SIG-M5 treated with dmso at 0.1 percent for 504 hours (cell line): ENCODE measurements around the gene NDOR1.
A peak's percentile ranks its signal among the peaks of the same experiment; 100 is the strongest.

Source experiments
- DNase-seq: peaks from one replicate; lab custom pipeline; 2025; ENCODE audit not compliant: unreplicated experiment; lab: John Stamatoyannopoulos, UW

Gene NDOR1

DNA sequence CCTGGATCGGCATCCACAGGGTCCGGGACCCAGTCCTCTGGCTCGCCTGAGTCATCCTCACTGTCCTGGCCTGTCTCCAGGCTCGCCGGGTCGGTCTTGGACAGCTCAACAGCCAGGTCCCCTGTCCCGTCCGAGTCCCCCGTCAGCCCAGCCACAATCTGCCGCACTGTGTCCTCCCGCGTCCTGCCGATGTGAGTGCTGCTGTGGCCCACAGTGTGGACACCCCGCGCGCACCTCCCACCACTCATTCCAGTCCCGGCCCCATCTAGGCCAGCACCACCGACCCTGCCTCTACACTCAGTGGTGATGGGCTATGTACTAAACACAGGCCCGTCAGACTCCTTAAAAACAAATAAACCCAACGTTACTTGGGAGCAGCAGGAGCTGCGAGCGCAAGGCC lies 23.8 kb upstream of the NDOR1 start:
- no peak for DNase-seq

- no peak for DNase-seq
Measured at GRCh38 chr9:137182836-137183235, 22.7 kb upstream of the NDOR1 start.

DNA sequence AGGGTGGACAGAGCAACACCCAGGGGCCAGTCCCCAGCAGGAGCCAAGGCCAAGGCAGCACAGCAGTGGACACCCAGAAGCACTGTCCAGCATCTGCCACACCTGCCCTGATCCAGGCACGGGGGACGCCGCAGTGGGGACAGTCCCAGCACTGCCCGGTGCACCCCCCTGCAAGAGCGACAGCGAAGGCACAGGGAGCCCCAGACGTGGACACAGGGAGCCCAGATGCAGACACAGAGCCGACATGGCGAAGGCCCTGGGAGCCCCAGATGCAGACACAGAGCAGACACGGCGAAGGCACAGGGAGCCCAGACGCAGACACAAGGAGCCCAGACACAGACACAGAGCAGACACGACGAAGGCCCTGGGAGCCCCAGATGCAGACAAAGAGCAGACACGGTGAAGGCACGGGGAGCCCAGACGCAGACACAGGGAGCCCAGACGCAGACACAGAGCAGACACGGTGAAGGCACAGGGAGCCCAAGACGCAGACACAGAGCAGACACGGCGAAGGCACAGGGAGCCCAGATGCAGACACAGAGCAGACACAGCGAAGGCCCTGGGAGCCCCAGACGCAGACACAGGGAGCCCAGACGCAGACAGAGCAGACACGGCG lies 21.4 kb upstream of the NDOR1 start:
- no peak for DNase-seq

GRCh38 chr9:137184881-137185660 lies 20.4 kb upstream of the NDOR1 start:
- no peak for DNase-seq

- DNase-seq = no peak
Measured at GRCh38 chr9:137185921-137186320, 19.6 kb upstream of the NDOR1 start.

DNA sequence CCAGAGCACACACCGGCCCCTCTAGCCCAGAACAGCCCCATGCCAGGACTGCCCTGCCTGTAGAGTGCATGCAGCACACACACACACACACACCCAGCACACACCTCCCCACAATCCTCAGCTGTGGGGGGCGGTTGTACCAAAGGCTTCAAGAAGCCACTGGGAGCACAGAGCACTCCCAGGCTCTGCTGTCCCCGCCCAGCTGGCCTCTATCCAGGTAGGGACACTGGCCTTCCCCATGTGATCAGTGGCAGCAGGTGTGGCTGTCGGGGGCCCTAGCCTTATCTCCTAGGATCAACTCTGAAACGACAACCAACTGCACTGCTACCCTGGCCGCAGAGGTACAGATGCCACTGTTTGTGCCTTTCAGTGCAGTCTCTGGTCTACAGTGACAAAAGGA lies 19.1 kb upstream of the NDOR1 start:
- DNase-seq = no peak

- no peak for DNase-seq
Measured at GRCh38 chr9:137187386-137187785, 18.1 kb upstream of the NDOR1 start.

DNA sequence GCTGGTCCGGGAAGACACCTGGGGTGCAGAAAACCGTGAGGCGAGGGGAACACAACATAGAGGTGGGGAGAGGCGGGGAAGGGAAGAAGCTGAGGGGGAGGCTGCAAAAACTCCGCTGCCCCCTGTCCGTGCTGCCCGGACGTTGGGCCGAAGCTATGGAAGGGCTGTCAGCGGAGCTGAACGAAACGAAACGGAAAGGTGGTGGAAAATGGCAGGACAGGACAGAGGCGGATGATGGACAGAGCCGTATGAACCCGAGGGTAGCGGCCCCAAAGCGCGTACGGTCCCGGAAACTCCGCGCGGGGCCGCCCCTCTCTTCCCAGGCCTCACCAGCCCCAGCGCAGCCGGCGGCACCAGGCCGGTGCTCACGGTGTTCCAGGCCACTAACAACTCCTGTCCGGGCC lies 17.4 kb upstream of the NDOR1 start:
- DNase-seq = no peak

- DNase-seq = peak; percentile 80
Measured at GRCh38 chr9:137188490-137189296, 16.8 kb upstream of the NDOR1 start, which contains the start of the genes ANAPC2 and SSNA1. Gene ANAPC2 (minus strand): TSS chr9:137188560. CDS start chr9:137188532, 28 bp downstream. Gene SSNA1 (plus strand): TSS chr9:137188676. CDS start chr9:137188727, 51 bp downstream.

DNA sequence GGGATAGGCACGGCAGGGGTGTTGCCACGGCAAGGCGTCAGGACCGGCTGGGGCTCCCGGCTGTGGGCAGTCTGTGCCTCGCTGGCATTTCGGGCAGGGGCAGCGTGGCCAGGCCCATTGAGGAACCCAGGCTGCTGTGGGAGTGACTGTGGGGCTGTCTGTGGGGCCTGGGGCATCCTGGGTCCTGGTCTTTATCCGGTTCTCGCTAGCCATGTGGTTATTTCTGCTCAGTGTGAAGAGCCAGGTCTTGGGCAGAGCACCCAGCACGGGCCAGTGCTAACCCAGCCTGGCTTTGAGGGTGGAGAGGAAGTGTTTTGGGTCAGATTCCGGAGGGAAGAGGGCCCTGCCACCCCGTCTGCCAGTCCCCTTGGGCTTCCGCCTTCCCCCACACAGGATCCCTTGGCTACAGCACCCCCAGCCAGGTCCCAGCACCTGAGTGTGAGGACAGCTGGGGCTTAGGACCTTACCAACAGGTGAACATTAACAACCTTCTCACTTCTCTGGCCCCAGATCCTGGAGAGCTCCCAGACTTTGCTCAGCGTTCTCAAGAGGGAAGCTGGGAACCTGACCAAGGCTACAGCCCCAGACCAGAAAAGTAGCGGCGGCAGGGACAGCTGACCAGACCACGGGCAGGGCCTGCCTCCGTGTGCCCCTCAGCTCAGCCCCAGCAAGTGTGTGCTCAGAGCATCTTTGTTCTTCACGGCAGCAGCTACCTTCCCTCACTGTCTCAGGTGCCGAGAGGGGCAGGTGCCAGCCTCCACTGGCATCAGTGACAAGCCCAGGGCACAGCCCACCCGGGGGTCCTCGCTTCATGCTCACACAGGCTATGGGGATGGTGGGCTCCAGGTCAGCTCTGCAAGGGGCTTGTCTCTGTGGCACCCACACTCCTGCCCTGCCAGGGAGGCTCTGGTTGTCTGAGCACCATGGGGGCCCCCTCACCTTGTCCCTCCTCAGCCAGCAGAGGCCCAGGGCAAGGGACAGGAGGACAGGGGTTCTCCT lies 15.9 kb upstream of the NDOR1 start:
- DNase-seq = no peak

- DNase-seq = no peak
Measured at GRCh38 chr9:137190315-137190856, 15.1 kb upstream of the NDOR1 start.

DNA sequence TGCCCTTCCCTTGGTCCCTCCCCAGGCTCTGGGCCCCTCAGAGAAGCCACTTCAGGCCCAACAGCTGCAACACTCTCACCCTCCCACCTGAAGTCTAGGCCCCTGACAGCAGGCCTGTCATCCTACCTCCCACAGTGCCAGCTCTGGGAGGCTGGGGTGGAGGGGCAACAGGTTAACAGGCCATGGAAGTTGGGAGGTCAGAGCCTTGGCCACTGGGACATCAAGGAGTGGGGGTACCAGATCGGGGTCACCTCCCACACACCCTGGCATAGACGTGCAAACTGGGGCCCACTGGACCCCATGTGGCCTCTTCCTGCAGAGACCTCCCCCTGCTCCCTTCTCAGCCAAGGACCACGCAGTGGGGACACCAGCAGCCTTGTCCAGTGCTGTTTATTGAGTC lies 14.3 kb upstream of the NDOR1 start:
- no peak for DNase-seq

- DNase-seq = no peak
Measured at GRCh38 chr9:137191691-137192447, 13.6 kb upstream of the NDOR1 start.

- no peak for DNase-seq
Measured at GRCh38 chr9:137192448-137192780, 13.1 kb upstream of the NDOR1 start.

- no peak for DNase-seq
Measured at GRCh38 chr9:137192859-137193258, 12.6 kb upstream of the NDOR1 start.

GRCh38 chr9:137193771-137194170 lies 11.7 kb upstream of the NDOR1 start:
- DNase-seq = no peak

DNA sequence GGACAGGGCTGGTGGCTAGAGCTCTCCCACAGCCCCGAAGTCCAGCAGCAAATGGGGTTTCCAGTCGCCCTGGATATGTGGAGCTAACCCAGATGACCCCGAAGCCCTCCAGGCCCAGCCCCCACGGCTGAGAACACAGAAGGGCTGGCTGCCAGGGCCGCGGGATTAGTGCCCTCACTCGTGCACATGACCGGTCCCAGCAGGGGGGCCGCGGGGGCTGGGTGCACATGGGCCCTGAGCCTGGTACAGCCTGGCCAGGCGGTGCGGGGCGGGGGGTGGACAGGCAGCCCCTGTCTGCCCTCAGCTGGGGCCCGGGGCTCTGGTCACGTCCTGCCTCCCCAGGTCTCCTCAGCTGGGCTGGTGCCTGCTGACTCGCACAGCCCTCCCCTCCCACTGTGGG lies 11.1 kb upstream of the NDOR1 start:
- DNase-seq = no peak

DNA sequence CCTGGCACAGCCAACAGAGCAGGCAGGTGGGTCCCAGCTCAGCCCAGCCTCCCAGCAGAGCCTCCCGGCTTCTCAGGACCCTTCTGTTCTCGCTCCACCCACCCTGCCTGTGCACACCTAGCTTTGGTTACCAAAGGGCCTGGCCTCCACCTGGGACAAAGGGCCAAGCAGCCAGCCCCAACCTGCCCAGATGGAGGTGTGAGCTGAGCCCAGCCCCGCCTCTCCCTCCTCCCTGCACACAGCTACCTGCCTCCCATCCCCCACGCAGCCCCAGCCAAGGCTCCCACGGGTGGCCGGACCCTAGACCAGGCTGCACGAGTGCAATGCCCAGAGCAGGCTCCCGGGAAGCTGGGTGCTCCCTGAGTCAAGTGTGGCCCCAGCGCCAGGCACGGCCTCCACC lies 10.6 kb upstream of the NDOR1 start:
- DNase-seq = no peak

DNA sequence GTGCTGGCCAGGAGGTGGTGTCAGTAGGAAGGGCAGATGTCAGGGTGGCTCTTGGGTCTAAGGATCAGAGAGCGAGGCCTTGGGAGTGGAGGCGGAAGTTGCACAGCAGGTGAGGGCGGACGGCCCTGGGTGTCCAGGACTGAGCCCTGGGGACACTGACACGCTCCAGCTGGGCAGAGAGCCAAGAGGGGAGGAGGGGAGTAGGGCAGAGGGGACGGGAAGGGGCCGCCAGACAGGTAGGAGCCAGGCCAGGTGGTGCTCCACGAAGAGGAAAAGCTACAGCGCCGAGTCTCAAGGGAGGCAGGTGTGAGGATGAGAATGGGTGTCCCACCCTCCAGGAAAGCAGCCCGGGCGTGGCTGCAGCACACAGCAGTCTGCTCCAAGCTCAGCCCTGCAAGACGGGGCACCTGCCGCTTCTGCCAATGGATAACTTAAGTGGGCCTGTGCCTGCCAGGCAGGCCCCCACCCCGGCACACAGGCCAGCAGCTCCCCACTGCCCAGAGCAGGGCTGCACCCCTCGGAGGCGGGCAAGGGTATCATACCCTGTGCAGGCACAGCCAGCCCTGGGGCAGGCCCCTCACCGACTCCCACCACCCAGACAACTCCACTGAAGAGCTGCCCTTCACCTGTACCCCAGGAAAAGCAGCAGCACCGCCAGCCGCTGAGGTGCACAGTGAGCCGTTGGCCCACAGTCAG lies 9.8 kb upstream of the NDOR1 start:
- DNase-seq = no peak
